H1 (cell line): ENCODE measurements around the gene APOC3.

ENCODE experiments used
- MAFK ChIP-seq: IDR thresholded peaks from 2 replicates; pipeline ENCODE4 v1.6.1; 2012; ENCODE audit warnings: low read depth, mild to moderate bottlenecking, improper control_type of control experiment, low read length
- SP2 ChIP-seq: IDR thresholded peaks from 2 replicates; pipeline ENCODE4 v1.6.1; 2012; ENCODE audit warnings: mild to moderate bottlenecking, low read length, inconsistent platforms

GRCh38 chr11:116855413-116855812 is 25.7 kb downstream of the APOC3 start:
- TF ChIP-seq SP2: no peak
- no peak for TF ChIP-seq MAFK
